WTC11 (cell line): ENCODE measurements around the gene TH. TPM values are rescaled to one million over a fixed set of nuclear protein-coding genes. Genes with fewer than 3 reads are reported as not detected.

Experiments
- ATAC-seq: fragments of 200-7000 bp; cut with Tn5 transposase; 2 replicates; pipeline ENCODE4 v1.10.0; 2021; ENCODE audit warnings: mild to moderate bottlenecking, moderate library complexity
- CTCF ChIA-PET: fragments of 300-600 bp; sonication (Branson Sonifier 250); formaldehyde crosslinking; loops from one replicate; lab custom pipeline; 2021; ENCODE audit warnings: antibody characterized with exemption; lab: Charles Lee
- POLR2A ChIA-PET: fragments of 350-600 bp; sonication (Branson Sonifier 250); formaldehyde crosslinking; loops from one replicate; lab custom pipeline; 2021; ENCODE audit warnings: antibody characterized with exemption; lab: Charles Lee
- DNase-seq: peaks from one replicate; pipeline ENCODE4 v3.0.0; 2021; ENCODE audit warnings: low spot score
- H3K27ac Mint-ChIP-seq: 2 replicates; pipeline ENCODE4 v1.8.0; 2021; ENCODE audit warnings: mixed read lengths
- H3K27me3 Mint-ChIP-seq: 2 replicates; pipeline ENCODE4 v1.8.0; 2021; ENCODE audit warnings: low read depth, mild to moderate bottlenecking, moderate library complexity, mixed read lengths
- H3K36me3 Mint-ChIP-seq: 2 replicates; pipeline ENCODE4 v1.8.0; 2021; ENCODE audit warnings: mixed read lengths
- H3K4me1 Mint-ChIP-seq: 2 replicates; pipeline ENCODE4 v1.8.0; 2022; ENCODE audit warnings: mixed read lengths
- H3K4me3 Mint-ChIP-seq: 2 replicates; pipeline ENCODE4 v1.8.0; 2021; ENCODE audit warnings: mild to moderate bottlenecking, moderate library complexity, mixed read lengths
- H3K9me3 Mint-ChIP-seq: 2 replicates; pipeline ENCODE4 v1.8.0; 2021; ENCODE audit warnings: mixed read lengths
- ATF3 ChIP-seq: sonication (generic); formaldehyde crosslinking; conservative IDR thresholded peaks from 2 replicates; pipeline ENCODE4 v1.8.1; 2022; ENCODE audit warnings: mild to moderate bottlenecking, missing genetic modification reagents
- FOXP1 ChIP-seq: sonication (generic); formaldehyde crosslinking; IDR thresholded peaks from 2 replicates; pipeline ENCODE4 v1.8.0; 2022; ENCODE audit warnings: missing genetic modification reagents, mild to moderate bottlenecking, moderate library complexity, borderline replicate concordance
- FOXP4 ChIP-seq: sonication (generic); formaldehyde crosslinking; IDR thresholded peaks from 2 replicates; pipeline ENCODE4 v1.8.0; 2022; ENCODE audit warnings: mild to moderate bottlenecking, missing genetic modification reagents
- GTF2I ChIP-seq: fragments of 250-450 bp; sonication (Bioruptor Pico); conservative IDR thresholded peaks from 2 replicates; pipeline ENCODE4 v1.4.0; 2021; ENCODE audit warnings: mild to moderate bottlenecking
- IRF2 ChIP-seq: sonication (generic); formaldehyde crosslinking; IDR thresholded peaks from 2 replicates; pipeline ENCODE4 v1.8.0; 2022; ENCODE audit warnings: low read depth, missing genetic modification reagents, borderline replicate concordance
- MYBL2 ChIP-seq: sonication (generic); formaldehyde crosslinking; IDR thresholded peaks from 2 replicates; pipeline ENCODE4 v1.8.1; 2023; ENCODE audit warnings: mild to moderate bottlenecking, moderate library complexity, missing genetic modification reagents
- NFYB ChIP-seq: sonication (generic); formaldehyde crosslinking; conservative IDR thresholded peaks from 2 replicates; pipeline ENCODE4 v1.8.0; 2022; ENCODE audit warnings: low read depth, missing genetic modification reagents
- NR3C1 ChIP-seq: sonication (generic); formaldehyde crosslinking; conservative IDR thresholded peaks from 2 replicates; pipeline ENCODE4 v1.8.1; 2023; ENCODE audit warnings: low read depth, mild to moderate bottlenecking, missing genetic modification reagents
- PREB ChIP-seq: sonication (generic); formaldehyde crosslinking; IDR thresholded peaks from 2 replicates; pipeline ENCODE4 v1.8.1; 2022; ENCODE audit warnings: mild to moderate bottlenecking, missing genetic modification reagents, moderate library complexity, borderline replicate concordance
- RORB ChIP-seq: fragments of 250-450 bp; sonication (Bioruptor Pico); IDR thresholded peaks from 2 replicates; pipeline ENCODE4 v1.9.0; 2021; ENCODE audit warnings: mild to moderate bottlenecking
- STAT6 ChIP-seq: sonication (generic); formaldehyde crosslinking; conservative IDR thresholded peaks from 2 replicates; pipeline ENCODE4 v1.8.1; 2023; ENCODE audit warnings: mild to moderate bottlenecking, low read depth, missing genetic modification reagents, moderate library complexity
- TCF7 ChIP-seq: sonication (generic); formaldehyde crosslinking; IDR thresholded peaks from 2 replicates; pipeline ENCODE4 v1.8.0; 2022; ENCODE audit warnings: mild to moderate bottlenecking, low read depth, missing genetic modification reagents, moderate library complexity
- TEAD1 ChIP-seq: sonication (generic); formaldehyde crosslinking; IDR thresholded peaks from 2 replicates; pipeline ENCODE4 v1.8.0; 2022; ENCODE audit warnings: mild to moderate bottlenecking, missing genetic modification reagents
- TEAD4 ChIP-seq: sonication (generic); formaldehyde crosslinking; IDR thresholded peaks from 2 replicates; pipeline ENCODE4 v1.8.0; 2022; ENCODE audit warnings: mild to moderate bottlenecking, missing genetic modification reagents
- USF1 ChIP-seq: sonication (generic); formaldehyde crosslinking; IDR thresholded peaks from 2 replicates; pipeline ENCODE4 v1.8.0; 2022; ENCODE audit warnings: mild to moderate bottlenecking, missing genetic modification reagents
- ZBTB21 ChIP-seq: sonication (generic); formaldehyde crosslinking; IDR thresholded peaks from 2 replicates; pipeline ENCODE4 v1.8.1; 2023; ENCODE audit warnings: mild to moderate bottlenecking, missing genetic modification reagents, borderline replicate concordance
- ZNF138 ChIP-seq: sonication (generic); formaldehyde crosslinking; conservative IDR thresholded peaks from 2 replicates; pipeline ENCODE4 v1.8.1; 2022; ENCODE audit warnings: mild to moderate bottlenecking, moderate library complexity, missing genetic modification reagents
- ZNF263 ChIP-seq: sonication (generic); formaldehyde crosslinking; IDR thresholded peaks from 2 replicates; pipeline ENCODE4 v1.8.1; 2022; ENCODE audit warnings: low read depth, mild to moderate bottlenecking, moderate library complexity, missing genetic modification reagents
- ZNF423 ChIP-seq: fragments of 250-450 bp; sonication (Bioruptor Pico); IDR thresholded peaks from 2 replicates; pipeline ENCODE4 v2.1.2; 2022; ENCODE audit warnings: mild to moderate bottlenecking, moderate library complexity
- total RNA-seq: library from RNA; stranded (reverse); gene quantifications from 3 replicates; pipeline ENCODE4 v1.2.3, GENCODE V29; 2021
- TF ChIP-seq, protein P1 (sequence below): fragments of 250-450 bp; sonication (Bioruptor Pico); IDR thresholded peaks from 2 replicates; pipeline ENCODE4 v2.1.2; 2022; ENCODE audit warnings: mild to moderate bottlenecking, moderate library complexity
- TF ChIP-seq, protein P2 (sequence below): sonication (generic); formaldehyde crosslinking; IDR thresholded peaks from 2 replicates; pipeline ENCODE4 v1.8.1; 2022; ENCODE audit warnings: mild to moderate bottlenecking, moderate library complexity, missing genetic modification reagents
- TF ChIP-seq, protein P3 (sequence below): fragments of 250-450 bp; sonication (Bioruptor Pico); conservative IDR thresholded peaks from 2 replicates; pipeline ENCODE4 v1.9.0; 2021; ENCODE audit warnings: mild to moderate bottlenecking

TH gene
- total RNA-seq, 1 experiment from 2014 or later: not detected

- H3K4me1 Mint-ChIP-seq: peaks cover 22% of the 10 kb centered on the region
- TF ChIP-seq, protein P1, sequence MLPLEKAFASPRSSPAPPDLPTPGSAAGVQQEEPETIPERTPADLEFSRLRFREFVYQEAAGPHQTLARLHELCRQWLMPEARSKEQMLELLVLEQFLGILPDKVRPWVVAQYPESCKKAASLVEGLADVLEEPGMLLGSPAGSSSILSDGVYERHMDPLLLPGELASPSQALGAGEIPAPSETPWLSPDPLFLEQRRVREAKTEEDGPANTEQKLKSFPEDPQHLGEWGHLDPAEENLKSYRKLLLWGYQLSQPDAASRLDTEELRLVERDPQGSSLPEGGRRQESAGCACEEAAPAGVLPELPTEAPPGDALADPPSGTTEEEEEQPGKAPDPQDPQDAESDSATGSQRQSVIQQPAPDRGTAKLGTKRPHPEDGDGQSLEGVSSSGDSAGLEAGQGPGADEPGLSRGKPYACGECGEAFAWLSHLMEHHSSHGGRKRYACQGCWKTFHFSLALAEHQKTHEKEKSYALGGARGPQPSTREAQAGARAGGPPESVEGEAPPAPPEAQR: no peak
- no peak for TF ChIP-seq ATF3 (CRISPR knock-in tag)
- no peak for TF ChIP-seq FOXP4 (CRISPR knock-in tag)
- no peak for TF ChIP-seq ZBTB21 (CRISPR knock-in tag)
- no peak for TF ChIP-seq NR3C1 (CRISPR knock-in tag)
- no peak for TF ChIP-seq RORB (CRISPR knock-in tag)
- no peak for TF ChIP-seq TCF7 (CRISPR knock-in tag)
- no peak for TF ChIP-seq ZNF423 (CRISPR knock-in tag)
- TF ChIP-seq, protein P2, sequence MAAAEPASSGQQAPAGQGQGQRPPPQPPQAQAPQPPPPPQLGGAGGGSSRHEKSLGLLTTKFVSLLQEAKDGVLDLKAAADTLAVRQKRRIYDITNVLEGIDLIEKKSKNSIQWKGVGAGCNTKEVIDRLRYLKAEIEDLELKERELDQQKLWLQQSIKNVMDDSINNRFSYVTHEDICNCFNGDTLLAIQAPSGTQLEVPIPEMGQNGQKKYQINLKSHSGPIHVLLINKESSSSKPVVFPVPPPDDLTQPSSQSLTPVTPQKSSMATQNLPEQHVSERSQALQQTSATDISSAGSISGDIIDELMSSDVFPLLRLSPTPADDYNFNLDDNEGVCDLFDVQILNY (CRISPR knock-in tag): no peak
- no peak for TF ChIP-seq USF1 (CRISPR knock-in tag)
- no peak for TF ChIP-seq MYBL2
- no peak for TF ChIP-seq ZNF138 (CRISPR knock-in tag)
- DNase-seq (no peak), ATAC-seq (no peak)
- H3K27ac Mint-ChIP-seq: no peak overlapping the region
- H3K36me3 Mint-ChIP-seq: peaks cover under 1% of the 10 kb centered on the region; the same call in 1 of the 2 replicates
- peaks cover 3% of the 10 kb centered on the region for H3K9me3 Mint-ChIP-seq
- peaks cover 45% of the 10 kb centered on the region for H3K27me3 Mint-ChIP-seq
- H3K4me3 Mint-ChIP-seq: no peak overlapping the region
- POLR2A ChIA-PET: no interaction called here
- CTCF ChIA-PET: no interaction called here
These were observed 43.6 kb upstream of the TH start for GRCh38 chr11:2215230-2215560.

- H3K27me3 Mint-ChIP-seq: peaks cover 40% of the 10 kb centered on the region
- DNase-seq: no peak
- H3K4me1 Mint-ChIP-seq: peaks cover 22% of the 10 kb centered on the region
- CTCF ChIA-PET: interaction anchor here (1.4 kb wide), 1 partner anchor 91 kb away, joined by 5 read pairs; no protein-coding TSS in a partner anchor
- H3K4me3 Mint-ChIP-seq: no peak overlapping the region
- H3K9me3 Mint-ChIP-seq: no peaks in the 10 kb centered on the region
- POLR2A ChIA-PET: no interaction called here
- TF ChIP-seq NFYB (CRISPR knock-in tag) (no peak), ZNF263 (CRISPR knock-in tag) (no peak), IRF2 (CRISPR knock-in tag) (no peak), STAT6 (CRISPR knock-in tag) (no peak), TEAD4 (CRISPR knock-in tag) (no peak), GTF2I (CRISPR knock-in tag) (no peak), FOXP1 (CRISPR knock-in tag) (no peak), PREB (CRISPR knock-in tag) (no peak), TEAD1 (no peak)
- TF ChIP-seq, protein P3, sequence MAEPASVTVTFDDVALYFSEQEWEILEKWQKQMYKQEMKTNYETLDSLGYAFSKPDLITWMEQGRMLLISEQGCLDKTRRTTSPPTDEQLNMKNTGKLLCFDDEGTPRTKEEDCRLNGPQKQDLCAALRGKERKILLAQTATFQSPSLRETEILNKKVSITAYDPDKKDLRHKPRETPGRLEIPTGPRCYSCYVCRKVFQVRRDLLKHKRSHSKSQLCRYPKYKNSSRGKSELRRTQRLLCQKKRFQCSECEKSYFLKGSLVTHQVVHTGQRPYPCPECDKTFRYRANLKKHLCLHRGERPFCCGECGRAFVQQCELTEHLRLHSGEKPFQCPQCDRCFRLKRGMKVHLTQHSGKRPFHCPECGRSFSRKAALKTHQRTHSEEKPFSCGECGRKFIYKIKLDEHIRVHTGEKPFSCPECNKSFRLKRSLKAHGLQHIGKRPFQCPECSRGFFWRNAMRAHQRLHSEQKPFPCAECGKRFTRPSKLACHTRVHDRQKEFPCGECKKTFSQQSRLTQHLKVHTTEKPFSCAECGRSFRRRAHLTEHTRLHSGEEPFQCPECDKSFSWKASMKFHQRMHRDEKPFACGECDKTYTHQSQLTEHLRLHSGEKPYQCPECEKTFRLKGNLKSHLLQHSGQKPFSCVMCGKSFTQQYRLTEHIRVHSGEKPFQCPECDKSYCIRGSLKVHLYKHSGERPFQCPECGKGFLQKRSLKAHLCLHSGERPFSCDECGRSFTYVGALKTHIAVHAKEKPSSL (CRISPR knock-in tag): no peak
- H3K27ac Mint-ChIP-seq: no peak overlapping the region
- no peaks in the 10 kb centered on the region for H3K36me3 Mint-ChIP-seq
- ATAC-seq: 0 out of 2 replicates have a peak, but pooled peaks have one; percentile 12
These were observed 43.1 kb upstream of the TH start for GRCh38 chr11:2214527-2215229.
